ENCODE results near the gene RPL22.

RPL22 gene

GRCh38 chr1:6170742-6171201 lies 28.6 kb downstream of the RPL22 start:
- no peak for DNase-seq

- no peak for DNase-seq
These were observed 29.2 kb downstream of the RPL22 start for GRCh38 chr1:6170116-6170741.

GRCh38 chr1:6168947-6169586 lies 30.3 kb downstream of the RPL22 start:
- DNase-seq = no peak

GRCh38 chr1:6167391-6168303 lies 31.7 kb downstream of the RPL22 start:
- no peak for DNase-seq

- no peak for DNase-seq
These were observed 32.6 kb downstream of the RPL22 start for GRCh38 chr1:6166655-6167390.

- DNase-seq = no peak
These were observed 33.2 kb downstream of the RPL22 start for GRCh38 chr1:6166221-6166620.

- no peak for DNase-seq
These were observed 33.9 kb downstream of the RPL22 start for GRCh38 chr1:6165441-6165985.

GRCh38 chr1:6165027-6165426 lies 34.4 kb downstream of the RPL22 start:
- no peak for DNase-seq

GRCh38 chr1:6163973-6164617 lies 35.3 kb downstream of the RPL22 start:
- DNase-seq = no peak

- DNase-seq = no peak
These were observed 36.0 kb downstream of the RPL22 start for GRCh38 chr1:6163191-6163972.

GRCh38 chr1:6162773-6163172 lies 36.6 kb downstream of the RPL22 start:
- DNase-seq = no peak

GRCh38 chr1:6162341-6162740 lies 37.1 kb downstream of the RPL22 start:
- no peak for DNase-seq

- DNase-seq = no peak
These were observed 41.2 kb downstream of the RPL22 start for GRCh38 chr1:6158181-6158580.

- no peak for DNase-seq
These were observed 41.7 kb downstream of the RPL22 start for GRCh38 chr1:6157528-6158174.

- DNase-seq = no peak
These were observed 42.3 kb downstream of the RPL22 start for GRCh38 chr1:6157132-6157527.

- DNase-seq = no peak
These were observed 44.7 kb downstream of the RPL22 start for GRCh38 chr1:6154525-6155319.

- DNase-seq = no peak
These were observed 46.5 kb downstream of the RPL22 start for GRCh38 chr1:6152882-6153281.

GRCh38 chr1:6152181-6152580 lies 47.2 kb downstream of the RPL22 start:
- DNase-seq = no peak

GRCh38 chr1:6151291-6151822 lies 48.0 kb downstream of the RPL22 start:
- DNase-seq = no peak
